ENCODE measurements around the gene SUSD6. TPM values are rescaled to one million over a fixed set of nuclear protein-coding genes. Genes with fewer than 3 reads are reported as not detected.

SUSD6 gene
- polyA plus RNA-seq, 1 of the 3 experiments (the other 2 are of a cell fraction), result 8.5 TPM

- TF ChIP-seq PBX3 (IDR thresholded peaks at IDR 0.05), result 0 out of 2 replicates have a peak, but pooled peaks have one; percentile 22
- TF ChIP-seq TAF1 (IDR thresholded peaks at IDR 0.05; ENCODE audit: borderline replicate concordance, low read depth, low read length), result no peak
- TF ChIP-seq EZH2phosphoT487 (IDR thresholded peaks at IDR 0.05; ENCODE audit: borderline replicate concordance, low read depth), result no peak
- TF ChIP-seq, protein P1, sequence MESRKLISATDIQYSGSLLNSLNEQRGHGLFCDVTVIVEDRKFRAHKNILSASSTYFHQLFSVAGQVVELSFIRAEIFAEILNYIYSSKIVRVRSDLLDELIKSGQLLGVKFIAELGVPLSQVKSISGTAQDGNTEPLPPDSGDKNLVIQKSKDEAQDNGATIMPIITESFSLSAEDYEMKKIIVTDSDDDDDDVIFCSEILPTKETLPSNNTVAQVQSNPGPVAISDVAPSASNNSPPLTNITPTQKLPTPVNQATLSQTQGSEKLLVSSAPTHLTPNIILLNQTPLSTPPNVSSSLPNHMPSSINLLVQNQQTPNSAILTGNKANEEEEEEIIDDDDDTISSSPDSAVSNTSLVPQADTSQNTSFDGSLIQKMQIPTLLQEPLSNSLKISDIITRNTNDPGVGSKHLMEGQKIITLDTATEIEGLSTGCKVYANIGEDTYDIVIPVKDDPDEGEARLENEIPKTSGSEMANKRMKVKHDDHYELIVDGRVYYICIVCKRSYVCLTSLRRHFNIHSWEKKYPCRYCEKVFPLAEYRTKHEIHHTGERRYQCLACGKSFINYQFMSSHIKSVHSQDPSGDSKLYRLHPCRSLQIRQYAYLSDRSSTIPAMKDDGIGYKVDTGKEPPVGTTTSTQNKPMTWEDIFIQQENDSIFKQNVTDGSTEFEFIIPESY (IDR thresholded peaks at IDR 0.05; ENCODE audit: borderline replicate concordance, low read depth), result no peak
- TF ChIP-seq TCF12 (IDR thresholded peaks at IDR 0.05), result peak; percentile 42; the same call in 1 of the 2 replicates
- no peak for TF ChIP-seq SMC3 (IDR thresholded peaks at IDR 0.05; ENCODE audit: low read depth, low read length)
- 0 out of 2 replicates have a peak, but pooled peaks have one; percentile 3 for TF ChIP-seq FOSL2 (IDR thresholded peaks at IDR 0.05; ENCODE audit: borderline replicate concordance, low read depth)
- TF ChIP-seq EP300 (IDR thresholded peaks at IDR 0.05; ENCODE audit: borderline replicate concordance in 1 of 2, low read depth in 1 of 2, low read length in 1 of 2), result peak in 1 of 2 experiments; percentile 46; a peak in 1 of 4 replicates
- TF ChIP-seq JUND (IDR thresholded peaks at IDR 0.05), result 0 out of 2 replicates have a peak, but pooled peaks have one; percentile 32
- Histone ChIP-seq H3K27me3 (ENCODE audit: insufficient read depth) (no peaks in the 10 kb centered on the region), H3K4me3 (ENCODE audit: low read depth in 2 of 2, low read length in 1 of 2) (no peak overlapping the region), H4K20me1 (ENCODE audit: insufficient read depth) (no peaks in the 10 kb centered on the region), H2AFZ (ENCODE audit: low read depth) (no peak overlapping the region), H3K36me3 (replicated peaks in 1 of 2; ENCODE audit: control insufficient read depth in 1 of 2, insufficient read depth in 2 of 2, low read length in 1 of 2) (no peaks in the 10 kb centered on the region), H3K9ac (no peak overlapping the region), H3K4me2 (peak overlapping the region; percentile 12; the same call in 1 of the 2 replicates), H3K79me2 (ENCODE audit: insufficient read depth) (peaks cover 10% of the 10 kb centered on the region; the same call in 1 of the 2 replicates), H3F3A (replicated peaks; ENCODE audit: insufficient read depth) (peaks cover 21% of the 10 kb centered on the region), H3K9me2 (no peaks in the 10 kb centered on the region), H3K27ac (ENCODE audit: low read depth in 2 of 2, low read length in 1 of 2) (peak overlapping the region; percentile 38 to 47; a peak in 3 of 4 replicates), H3K9me3 (no peaks in the 10 kb centered on the region), H3K4me1 (ENCODE audit: control insufficient read depth in 1 of 2, insufficient read depth in 2 of 2, low read depth in 1 of 2, low read length in 1 of 2) (peaks cover 12 to 26% of the 10 kb centered on the region in 2 experiments)
- CTCF ChIA-PET, result interaction anchor here (0.8 to 3.1 kb wide), 3 partner anchors 7 to 166 kb away, joined by 3 to 10 read pairs (median 4); no protein-coding TSS in a partner anchor
- WGBS (ENCODE audit: low lambda C conversion rate), result 69% methylated on average over 2 of the region's 2 CpGs
- POLR2A ChIA-PET, result no interaction called here
- no peak for DNase-seq
These were observed 55.4 kb downstream of the SUSD6 start for GRCh38 chr14:69666690-69667211.

- Histone ChIP-seq H3K27ac (ENCODE audit: low read depth in 2 of 2, low read length in 1 of 2) (no peak overlapping the region), H2AFZ (ENCODE audit: low read depth) (no peak overlapping the region), H3K27me3 (ENCODE audit: insufficient read depth) (no peaks in the 10 kb centered on the region), H3K4me1 (ENCODE audit: control insufficient read depth in 1 of 2, insufficient read depth in 2 of 2, low read depth in 1 of 2, low read length in 1 of 2) (peaks cover 12 to 18% of the 10 kb centered on the region in 2 experiments), H3K9me3 (no peaks in the 10 kb centered on the region), H3F3A (replicated peaks; ENCODE audit: insufficient read depth) (peaks cover 17% of the 10 kb centered on the region), H4K20me1 (ENCODE audit: insufficient read depth) (no peaks in the 10 kb centered on the region), H3K79me2 (ENCODE audit: insufficient read depth) (peaks cover 10% of the 10 kb centered on the region; the same call in 1 of the 2 replicates), H3K9me2 (no peaks in the 10 kb centered on the region), H3K9ac (no peak overlapping the region), H3K4me3 (ENCODE audit: low read depth in 2 of 2, low read length in 1 of 2) (no peak overlapping the region), H3K4me2 (no peak overlapping the region), H3K36me3 (replicated peaks in 1 of 2; ENCODE audit: control insufficient read depth in 1 of 2, insufficient read depth in 2 of 2, low read length in 1 of 2) (no peaks in the 10 kb centered on the region)
- no peak for DNase-seq
- CTCF ChIA-PET, result no interaction called here
- WGBS (ENCODE audit: low lambda C conversion rate), result 72% methylated on average over 4 of the region's 4 CpGs
- POLR2A ChIA-PET, result no interaction called here
- TF ChIP-seq IRF3 (IDR thresholded peaks at IDR 0.05; ENCODE audit: low read depth, low read length) (no peak), REST (IDR thresholded peaks at IDR 0.05; ENCODE audit: low read depth, low read length) (no peak), POLR2AphosphoS5 (IDR thresholded peaks at IDR 0.05; ENCODE audit: low read depth, low read length) (no peak), FOXJ3 (CRISPR knock-in tag; IDR thresholded peaks at IDR 0.05) (no peak), SIN3A (IDR thresholded peaks at IDR 0.05; ENCODE audit: borderline replicate concordance, low read depth, low read length) (no peak), NRF1 (IDR thresholded peaks at IDR 0.05; ENCODE audit: low read depth, low read length) (no peak), TCF12 (IDR thresholded peaks at IDR 0.05) (no peak)
- TF ChIP-seq, protein P2, sequence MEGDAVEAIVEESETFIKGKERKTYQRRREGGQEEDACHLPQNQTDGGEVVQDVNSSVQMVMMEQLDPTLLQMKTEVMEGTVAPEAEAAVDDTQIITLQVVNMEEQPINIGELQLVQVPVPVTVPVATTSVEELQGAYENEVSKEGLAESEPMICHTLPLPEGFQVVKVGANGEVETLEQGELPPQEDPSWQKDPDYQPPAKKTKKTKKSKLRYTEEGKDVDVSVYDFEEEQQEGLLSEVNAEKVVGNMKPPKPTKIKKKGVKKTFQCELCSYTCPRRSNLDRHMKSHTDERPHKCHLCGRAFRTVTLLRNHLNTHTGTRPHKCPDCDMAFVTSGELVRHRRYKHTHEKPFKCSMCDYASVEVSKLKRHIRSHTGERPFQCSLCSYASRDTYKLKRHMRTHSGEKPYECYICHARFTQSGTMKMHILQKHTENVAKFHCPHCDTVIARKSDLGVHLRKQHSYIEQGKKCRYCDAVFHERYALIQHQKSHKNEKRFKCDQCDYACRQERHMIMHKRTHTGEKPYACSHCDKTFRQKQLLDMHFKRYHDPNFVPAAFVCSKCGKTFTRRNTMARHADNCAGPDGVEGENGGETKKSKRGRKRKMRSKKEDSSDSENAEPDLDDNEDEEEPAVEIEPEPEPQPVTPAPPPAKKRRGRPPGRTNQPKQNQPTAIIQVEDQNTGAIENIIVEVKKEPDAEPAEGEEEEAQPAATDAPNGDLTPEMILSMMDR (IDR thresholded peaks at IDR 0.05), result no peak
These were observed 56.5 kb downstream of the SUSD6 start for GRCh38 chr14:69667938-69668335.
